WTC11 (cell line): ENCODE measurements around the gene METRN.

Source experiments
- ATF3 ChIP-seq: sonication (generic); formaldehyde crosslinking; conservative IDR thresholded peaks from 2 replicates; pipeline ENCODE4 v1.8.1; 2022; ENCODE audit warnings: mild to moderate bottlenecking, missing genetic modification reagents
- ATF6 ChIP-seq: sonication (generic); formaldehyde crosslinking; IDR thresholded peaks from 2 replicates; pipeline ENCODE4 v1.8.1; 2023; ENCODE audit warnings: mild to moderate bottlenecking, missing genetic modification reagents
- CTCF ChIP-seq: fragments of 200-600 bp; IDR thresholded peaks from 2 replicates; pipeline ENCODE4 v1.8.0; 2022; ENCODE audit warnings: antibody characterized with exemption
- E2F1 ChIP-seq: sonication (generic); formaldehyde crosslinking; IDR thresholded peaks from 2 replicates; pipeline ENCODE4 v1.8.0; 2022; ENCODE audit warnings: mild to moderate bottlenecking, missing genetic modification reagents
- E2F5 ChIP-seq: sonication (generic); formaldehyde crosslinking; IDR thresholded peaks from 2 replicates; pipeline ENCODE4 v1.8.1; 2022; ENCODE audit warnings: mild to moderate bottlenecking, moderate library complexity, missing genetic modification reagents
- JAZF1 ChIP-seq: fragments of 250-450 bp; sonication (Bioruptor Pico); IDR thresholded peaks from 2 replicates; pipeline ENCODE4 v1.9.0; 2021; ENCODE audit warnings: moderate library complexity, mild to moderate bottlenecking, inconsistent platforms
- MYBL2 ChIP-seq: sonication (generic); formaldehyde crosslinking; IDR thresholded peaks from 2 replicates; pipeline ENCODE4 v1.8.1; 2023; ENCODE audit warnings: mild to moderate bottlenecking, moderate library complexity, missing genetic modification reagents
- PRDM15 ChIP-seq: sonication (generic); formaldehyde crosslinking; IDR thresholded peaks from 2 replicates; pipeline ENCODE4 v1.8.0; 2022; ENCODE audit warnings: missing genetic modification reagents
- SMAD3 ChIP-seq: sonication (generic); formaldehyde crosslinking; IDR thresholded peaks from 2 replicates; pipeline ENCODE4 v1.8.0; 2022; ENCODE audit warnings: missing genetic modification reagents, mild to moderate bottlenecking, borderline replicate concordance
- SP1 ChIP-seq: sonication (generic); formaldehyde crosslinking; conservative IDR thresholded peaks from 2 replicates; pipeline ENCODE4 v1.8.1; 2022; ENCODE audit warnings: missing genetic modification reagents
- USF2 ChIP-seq: sonication (generic); formaldehyde crosslinking; IDR thresholded peaks from 2 replicates; pipeline ENCODE4 v1.8.1; 2023; ENCODE audit warnings: mild to moderate bottlenecking, missing genetic modification reagents, moderate library complexity
- ZBTB43 ChIP-seq: sonication (generic); formaldehyde crosslinking; IDR thresholded peaks from 2 replicates; pipeline ENCODE4 v1.8.1; 2023; ENCODE audit warnings: mild to moderate bottlenecking, missing genetic modification reagents
- ZNF423 ChIP-seq: fragments of 250-450 bp; sonication (Bioruptor Pico); IDR thresholded peaks from 2 replicates; pipeline ENCODE4 v2.1.2; 2022; ENCODE audit warnings: mild to moderate bottlenecking, moderate library complexity
- ZNF512 ChIP-seq: sonication (generic); formaldehyde crosslinking; IDR thresholded peaks from 2 replicates; pipeline ENCODE4 v1.8.1; 2022; ENCODE audit warnings: missing genetic modification reagents, borderline replicate concordance

- TF ChIP-seq CTCF = no peak
- no peak for TF ChIP-seq ZBTB43 (CRISPR knock-in tag)
- TF ChIP-seq MYBL2 = no peak
- no peak for TF ChIP-seq USF2 (CRISPR knock-in tag)
- TF ChIP-seq E2F5 = no peak
- no peak for TF ChIP-seq E2F1 (CRISPR knock-in tag)
- no peak for TF ChIP-seq ZNF512
- TF ChIP-seq ATF6 (CRISPR knock-in tag) = no peak
- TF ChIP-seq SP1 = no peak
- TF ChIP-seq ATF3 (CRISPR knock-in tag) = no peak
- TF ChIP-seq ZNF423 (CRISPR knock-in tag) = no peak
- TF ChIP-seq JAZF1 (CRISPR knock-in tag) = no peak
- TF ChIP-seq SMAD3 = no peak
- TF ChIP-seq PRDM15 (CRISPR knock-in tag) = no peak
These were observed 22.4 kb upstream of the METRN start for GRCh38 chr16:692356-693108.
